ENCODE data around the gene GJB4.
A peak's percentile ranks its signal among the peaks of the same experiment; 100 is the strongest.

Gene GJB4

DNA sequence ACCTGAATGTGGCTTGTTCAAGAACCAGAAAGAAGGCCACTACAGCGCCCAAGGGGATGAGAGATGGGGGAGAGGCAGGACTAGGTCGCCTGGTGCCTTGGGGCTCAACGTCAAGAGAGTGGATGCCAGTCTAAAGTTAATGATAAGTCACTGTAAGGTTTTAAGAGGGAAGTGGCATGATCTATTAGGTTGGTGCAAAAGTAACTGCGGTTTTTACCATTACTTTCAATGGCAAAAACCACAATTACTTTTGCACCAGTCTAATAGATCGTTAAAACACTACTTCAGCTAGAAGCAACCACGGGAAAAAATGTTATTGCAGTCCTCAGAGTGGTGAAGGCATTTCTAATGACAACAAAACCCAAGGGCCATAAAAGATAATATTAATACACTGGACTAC, 18.8 kb downstream of the GJB4 start:
- Histone ChIP-seq H3K4me1 (ENCODE audit: control insufficient read depth, insufficient read depth, low read length) (peaks cover 10% of the 10 kb centered on the region), H3K27me3 (ENCODE audit: control insufficient read depth in 1 of 2, insufficient read depth in 2 of 2, low read length in 2 of 2) (peaks cover 50 to 56% of the 10 kb centered on the region in 2 donors), H3K4me3 (ENCODE audit: low read length in 2 of 2) (no peak overlapping the region), H3K27ac (ENCODE audit: low read length) (no peak overlapping the region), H3K9me3 (ENCODE audit: control insufficient read depth in 2 of 2, low read length in 2 of 2) (no peaks in the 10 kb centered on the region), H3K9ac (ENCODE audit: low read length in 2 of 2) (no peak overlapping the region), H3K36me3 (ENCODE audit: control insufficient read depth in 2 of 2, insufficient read depth in 2 of 2, low read length in 2 of 2) (no peaks in the 10 kb centered on the region)

- peaks cover 52 to 57% of the 10 kb centered on the region in 2 donors for H3K27me3 ChIP-seq (ENCODE audit: control insufficient read depth in 1 of 2, insufficient read depth in 2 of 2, low read length in 2 of 2)
Observed at GRCh38 chr1:34779005-34779404, 19.5 kb downstream of the GJB4 start.

GRCh38 chr1:34779526-34779925, 20.0 kb downstream of the GJB4 start:
- Histone ChIP-seq H3K27me3 (ENCODE audit: control insufficient read depth in 1 of 2, insufficient read depth in 2 of 2, low read length in 2 of 2) (peaks cover 48 to 57% of the 10 kb centered on the region in 2 donors), H3K27ac (ENCODE audit: low read length) (no peak overlapping the region), H3K9me3 (ENCODE audit: control insufficient read depth in 2 of 2, low read length in 2 of 2) (no peaks in the 10 kb centered on the region), H3K4me3 (ENCODE audit: low read length in 2 of 2) (no peak overlapping the region), H3K9ac (ENCODE audit: low read length in 2 of 2) (no peak overlapping the region), H3K36me3 (ENCODE audit: control insufficient read depth in 2 of 2, insufficient read depth in 2 of 2, low read length in 2 of 2) (no peaks in the 10 kb centered on the region), H3K4me1 (ENCODE audit: control insufficient read depth, insufficient read depth, low read length) (peaks cover 10% of the 10 kb centered on the region)

More at GRCh38 chr1:34779005-34779404, 19.5 kb downstream of the GJB4 start:
- Histone ChIP-seq H3K9ac (ENCODE audit: low read length in 2 of 2) (no peak overlapping the region), H3K9me3 (ENCODE audit: control insufficient read depth in 2 of 2, low read length in 2 of 2) (no peaks in the 10 kb centered on the region), H3K36me3 (ENCODE audit: control insufficient read depth in 2 of 2, insufficient read depth in 2 of 2, low read length in 2 of 2) (no peaks in the 10 kb centered on the region), H3K27ac (ENCODE audit: low read length) (no peak overlapping the region), H3K4me1 (ENCODE audit: control insufficient read depth, insufficient read depth, low read length) (peaks cover 10% of the 10 kb centered on the region), H3K4me3 (ENCODE audit: low read length in 2 of 2) (no peak overlapping the region)

DNA sequence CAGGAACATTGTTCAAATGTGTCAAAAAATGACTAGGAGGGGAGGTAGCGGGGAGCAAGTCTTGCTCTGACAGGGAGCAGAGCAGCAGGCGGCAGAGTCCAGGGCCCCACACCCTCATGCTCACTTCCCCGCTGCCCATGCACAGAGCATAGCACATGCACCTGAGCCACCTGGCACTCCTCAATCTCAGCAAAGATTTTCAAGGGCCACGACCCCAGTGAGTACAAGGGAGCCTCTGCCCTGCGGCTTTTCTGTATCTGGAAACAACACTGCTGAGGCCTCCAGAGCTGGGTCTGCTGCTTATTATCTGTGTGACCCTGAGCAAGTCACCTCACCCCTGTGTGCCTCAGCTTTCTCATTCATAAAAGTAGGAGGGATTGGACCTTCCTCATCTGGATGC, 20.4 kb downstream of the GJB4 start:
- no peak overlapping the region for H3K27ac ChIP-seq (ENCODE audit: low read length)
- no peak overlapping the region for H3K4me3 ChIP-seq (ENCODE audit: low read length in 2 of 2)
- H3K9ac ChIP-seq (ENCODE audit: low read length in 2 of 2) = no peak overlapping the region
- peaks cover 10% of the 10 kb centered on the region for H3K4me1 ChIP-seq (ENCODE audit: control insufficient read depth, insufficient read depth, low read length)
- H3K9me3 ChIP-seq (ENCODE audit: control insufficient read depth in 2 of 2, low read length in 2 of 2) = no peaks in the 10 kb centered on the region
- H3K36me3 ChIP-seq (ENCODE audit: control insufficient read depth in 2 of 2, insufficient read depth in 2 of 2, low read length in 2 of 2) = no peaks in the 10 kb centered on the region
- peaks cover 46 to 57% of the 10 kb centered on the region in 2 donors for H3K27me3 ChIP-seq (ENCODE audit: control insufficient read depth in 1 of 2, insufficient read depth in 2 of 2, low read length in 2 of 2)

- no peaks in the 10 kb centered on the region for H3K36me3 ChIP-seq (ENCODE audit: control insufficient read depth in 2 of 2, insufficient read depth in 2 of 2, low read length in 2 of 2)
- H3K27me3 ChIP-seq (ENCODE audit: control insufficient read depth in 1 of 2, insufficient read depth in 2 of 2, low read length in 2 of 2) = peaks cover 45 to 57% of the 10 kb centered on the region in 2 donors
- no peak overlapping the region for H3K9ac ChIP-seq (ENCODE audit: low read length in 2 of 2)
- no peak overlapping the region for H3K4me3 ChIP-seq (ENCODE audit: low read length in 2 of 2)
- no peaks in the 10 kb centered on the region for H3K9me3 ChIP-seq (ENCODE audit: control insufficient read depth in 2 of 2, low read length in 2 of 2)
- H3K27ac ChIP-seq (ENCODE audit: low read length) = no peak overlapping the region
- peaks cover 10% of the 10 kb centered on the region for H3K4me1 ChIP-seq (ENCODE audit: control insufficient read depth, insufficient read depth, low read length)
Observed at GRCh38 chr1:34780528-34780927, 21.0 kb downstream of the GJB4 start.

DNA sequence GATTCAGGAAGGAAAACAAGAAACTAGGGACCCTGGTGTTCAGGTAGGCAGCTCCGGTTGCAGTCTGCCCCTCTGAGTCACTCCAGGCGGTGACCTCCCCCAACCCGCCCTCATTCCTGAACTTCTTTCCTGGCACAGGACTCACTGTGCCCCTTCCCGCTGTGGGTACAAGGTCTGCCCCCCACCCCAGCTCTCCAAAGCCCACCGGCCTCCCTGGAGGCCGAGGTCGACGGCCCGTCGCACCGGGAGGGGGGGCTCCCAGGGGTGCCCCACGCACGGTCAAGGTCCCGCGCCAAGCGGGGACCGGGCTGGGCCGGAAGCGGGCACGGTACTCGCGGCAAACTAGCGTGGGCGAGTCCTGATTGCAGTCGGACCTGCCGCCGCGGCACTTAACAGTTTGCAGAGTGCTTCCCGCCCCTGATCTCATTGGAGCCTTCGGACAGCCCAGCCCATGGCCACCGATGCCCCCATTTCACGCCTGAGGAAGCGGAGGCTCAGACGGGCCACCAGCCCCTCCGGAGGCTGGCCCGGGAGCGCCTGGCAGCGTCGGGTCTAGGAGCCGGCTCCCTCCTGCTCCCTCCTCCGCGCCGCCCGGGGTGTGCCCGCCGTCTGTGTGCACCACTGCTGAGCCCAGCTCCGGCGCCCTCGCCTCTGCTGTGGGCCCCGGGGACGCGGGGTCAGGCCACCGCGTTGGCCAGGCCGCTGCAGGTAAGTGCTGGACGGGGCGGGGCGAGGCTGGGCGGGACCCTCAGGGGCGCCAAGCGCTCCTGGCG, 21.7 kb downstream of the GJB4 start, which contains the start of gene GJB3:
TSS of gene GJB3 (plus strand) at position 144 of the 773 bp plus-strand sequence. CDS start 3,549 bp downstream, outside the sequence.
- no peaks in the 10 kb centered on the region for H3K36me3 ChIP-seq (ENCODE audit: control insufficient read depth in 2 of 2, insufficient read depth in 2 of 2, low read length in 2 of 2)
- H3K27me3 ChIP-seq (ENCODE audit: control insufficient read depth in 1 of 2, insufficient read depth in 2 of 2, low read length in 2 of 2) = peaks cover 45 to 57% of the 10 kb centered on the region in 2 donors
- H3K9me3 ChIP-seq (ENCODE audit: control insufficient read depth in 2 of 2, low read length in 2 of 2) = no peaks in the 10 kb centered on the region
- peaks cover 10% of the 10 kb centered on the region for H3K4me1 ChIP-seq (ENCODE audit: control insufficient read depth, insufficient read depth, low read length)
- H3K4me3 ChIP-seq (ENCODE audit: low read length in 2 of 2) = peak within 1 kb of the TSS; percentile 20 to 58
- no peak within 1 kb of the TSS for H3K9ac ChIP-seq (ENCODE audit: low read length in 2 of 2)
- H3K27ac ChIP-seq (ENCODE audit: low read length) = no peak within 1 kb of the TSS

GRCh38 chr1:34781844-34782391, 22.4 kb downstream of the GJB4 start:
- H3K4me1 ChIP-seq (ENCODE audit: control insufficient read depth, insufficient read depth, low read length) = peaks cover 10% of the 10 kb centered on the region
- peak overlapping the region in 1 of 2 donors; percentile 58 for H3K4me3 ChIP-seq (ENCODE audit: low read length in 2 of 2)

DNA sequence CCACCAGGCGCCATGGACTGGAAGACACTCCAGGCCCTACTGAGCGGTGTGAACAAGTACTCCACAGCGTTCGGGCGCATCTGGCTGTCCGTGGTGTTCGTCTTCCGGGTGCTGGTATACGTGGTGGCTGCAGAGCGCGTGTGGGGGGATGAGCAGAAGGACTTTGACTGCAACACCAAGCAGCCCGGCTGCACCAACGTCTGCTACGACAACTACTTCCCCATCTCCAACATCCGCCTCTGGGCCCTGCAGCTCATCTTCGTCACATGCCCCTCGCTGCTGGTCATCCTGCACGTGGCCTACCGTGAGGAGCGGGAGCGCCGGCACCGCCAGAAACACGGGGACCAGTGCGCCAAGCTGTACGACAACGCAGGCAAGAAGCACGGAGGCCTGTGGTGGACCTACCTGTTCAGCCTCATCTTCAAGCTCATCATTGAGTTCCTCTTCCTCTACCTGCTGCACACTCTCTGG, 25.2 kb downstream of the GJB4 start:
- H3K27me3 ChIP-seq (ENCODE audit: control insufficient read depth in 1 of 2, insufficient read depth in 2 of 2, low read length in 2 of 2) = peaks cover 30 to 37% of the 10 kb centered on the region in 2 donors
- no peak overlapping the region for H3K4me3 ChIP-seq (ENCODE audit: low read length in 2 of 2)
- H3K9me3 ChIP-seq (ENCODE audit: control insufficient read depth in 2 of 2, low read length in 2 of 2) = no peaks in the 10 kb centered on the region
- no peak overlapping the region for H3K9ac ChIP-seq (ENCODE audit: low read length in 2 of 2)
- peaks cover 10% of the 10 kb centered on the region for H3K4me1 ChIP-seq (ENCODE audit: control insufficient read depth, insufficient read depth, low read length)
- no peaks in the 10 kb centered on the region for H3K36me3 ChIP-seq (ENCODE audit: control insufficient read depth in 2 of 2, insufficient read depth in 2 of 2, low read length in 2 of 2)
- no peak overlapping the region for H3K27ac ChIP-seq (ENCODE audit: low read length)

More at GRCh38 chr1:34781844-34782391, 22.4 kb downstream of the GJB4 start:
- no peaks in the 10 kb centered on the region for H3K36me3 ChIP-seq (ENCODE audit: control insufficient read depth in 2 of 2, insufficient read depth in 2 of 2, low read length in 2 of 2)
- H3K9me3 ChIP-seq (ENCODE audit: control insufficient read depth in 2 of 2, low read length in 2 of 2) = no peaks in the 10 kb centered on the region
- no peak overlapping the region for H3K27ac ChIP-seq (ENCODE audit: low read length)
- H3K9ac ChIP-seq (ENCODE audit: low read length in 2 of 2) = no peak overlapping the region
- H3K27me3 ChIP-seq (ENCODE audit: control insufficient read depth in 1 of 2, insufficient read depth in 2 of 2, low read length in 2 of 2) = peaks cover 43 to 52% of the 10 kb centered on the region in 2 donors

- H3K36me3 ChIP-seq (ENCODE audit: control insufficient read depth in 2 of 2, insufficient read depth in 2 of 2, low read length in 2 of 2) = no peaks in the 10 kb centered on the region
- H3K27me3 ChIP-seq (ENCODE audit: control insufficient read depth in 1 of 2, insufficient read depth in 2 of 2, low read length in 2 of 2) = peaks cover 24 to 31% of the 10 kb centered on the region in 2 donors
- H3K4me3 ChIP-seq (ENCODE audit: low read length in 2 of 2) = no peak overlapping the region
- peaks cover 10% of the 10 kb centered on the region for H3K4me1 ChIP-seq (ENCODE audit: control insufficient read depth, insufficient read depth, low read length)
- H3K9me3 ChIP-seq (ENCODE audit: control insufficient read depth in 2 of 2, low read length in 2 of 2) = no peaks in the 10 kb centered on the region
- H3K9ac ChIP-seq (ENCODE audit: low read length in 2 of 2) = no peak overlapping the region
- no peak overlapping the region for H3K27ac ChIP-seq (ENCODE audit: low read length)
Observed at GRCh38 chr1:34785231-34785874, 25.8 kb downstream of the GJB4 start.

GRCh38 chr1:34785875-34786470, 26.4 kb downstream of the GJB4 start:
- Histone ChIP-seq H3K9me3 (ENCODE audit: control insufficient read depth in 2 of 2, low read length in 2 of 2) (no peaks in the 10 kb centered on the region), H3K27me3 (ENCODE audit: control insufficient read depth in 1 of 2, insufficient read depth in 2 of 2, low read length in 2 of 2) (peaks cover 20 to 26% of the 10 kb centered on the region in 2 donors), H3K4me1 (ENCODE audit: control insufficient read depth, insufficient read depth, low read length) (peaks cover 8% of the 10 kb centered on the region), H3K27ac (ENCODE audit: low read length) (no peak overlapping the region), H3K4me3 (ENCODE audit: low read length in 2 of 2) (no peak overlapping the region), H3K9ac (ENCODE audit: low read length in 2 of 2) (no peak overlapping the region), H3K36me3 (ENCODE audit: control insufficient read depth in 2 of 2, insufficient read depth in 2 of 2, low read length in 2 of 2) (no peaks in the 10 kb centered on the region)

Data from stomach smooth muscle (tissue), 2 donors.